HG03103 (cell line): ENCODE results near the gene LIN28A.

ENCODE experiments used
- ATAC-seq: cut with Tn5 transposase; IDR thresholded peaks from one replicate; pipeline ENCODE4 v1.9.1; 2021; ENCODE audit warnings: low read depth; ENCODE audit not compliant: unreplicated experiment

Gene LIN28A

GRCh38 chr1:26431979-26432695, 21.5 kb downstream of the LIN28A start, which contains the start of gene DHDDS:
DHDDS (plus strand) TSS chr1:26432321; CDS start chr1:26432946, 625 bp downstream.
- ATAC-seq, result peak; percentile 91

- ATAC-seq, result no peak
Measured at GRCh38 chr1:26432793-26433192, 22.2 kb downstream of the LIN28A start.

GRCh38 chr1:26434161-26434752, 23.6 kb downstream of the LIN28A start:
- ATAC-seq, result no peak

GRCh38 chr1:26438041-26438440, 27.4 kb downstream of the LIN28A start:
- ATAC-seq, result no peak

GRCh38 chr1:26440259-26440658, 29.6 kb downstream of the LIN28A start:
- ATAC-seq, result no peak

GRCh38 chr1:26449868-26450267, 39.3 kb downstream of the LIN28A start:
- ATAC-seq, result no peak

- ATAC-seq, result no peak
Measured at GRCh38 chr1:26450908-26451307, 40.3 kb downstream of the LIN28A start.

GRCh38 chr1:26452459-26453183, 42.0 kb downstream of the LIN28A start:
- ATAC-seq, result no peak

- no peak for ATAC-seq
Measured at GRCh38 chr1:26459148-26459547, 48.5 kb downstream of the LIN28A start.

- no peak for ATAC-seq
Measured at GRCh38 chr1:26459573-26460031, 49.0 kb downstream of the LIN28A start.

GRCh38 chr1:26468911-26469310, 58.3 kb downstream of the LIN28A start:
- ATAC-seq, result no peak

- ATAC-seq, result no peak
Measured at GRCh38 chr1:26469558-26469957, 58.9 kb downstream of the LIN28A start.

- ATAC-seq, result no peak
Measured at GRCh38 chr1:26470878-26471497, 60.4 kb downstream of the LIN28A start.

GRCh38 chr1:26471498-26472319, 61.1 kb downstream of the LIN28A start:
- peak; percentile 2 for ATAC-seq

- ATAC-seq, result peak; percentile 37
Measured at GRCh38 chr1:26472320-26472900, 61.8 kb downstream of the LIN28A start, which contains the start of gene HMGN2. HMGN2 (plus strand) TSS chr1:26472440; CDS start chr1:26472613, 173 bp downstream.

- peak; percentile 66 for ATAC-seq
Measured at GRCh38 chr1:26472901-26473845, 62.6 kb downstream of the LIN28A start.

GRCh38 chr1:26474818-26475217, 64.2 kb downstream of the LIN28A start:
- no peak for ATAC-seq

GRCh38 chr1:26475989-26476388, 65.4 kb downstream of the LIN28A start:
- ATAC-seq, result no peak

GRCh38 chr1:26476958-26477357, 66.3 kb downstream of the LIN28A start:
- no peak for ATAC-seq
